SK-N-SH (cell line): ENCODE data around the gene TVP23C. TPM values are rescaled to one million over a fixed set of nuclear protein-coding genes. Genes with fewer than 3 reads are reported as not detected.
"Not testable (repeated sequence)": the region's sequence is repeated elsewhere in the genome, so short reads cannot be mapped to it uniquely, and the experiment has no call there.

Experiments used
- CTCF ChIA-PET: fragments of 300-600, 350-600 bp; formaldehyde crosslinking; extraction: SDS; loops from one replicate; lab custom pipeline; 2021; lab: Yijun Ruan, JAX
- POLR2A ChIA-PET: fragments of 350-600 bp; sonication (Branson Sonifier 250); formaldehyde crosslinking; extraction: SDS; loops from one replicate; lab custom pipeline; 2020; ENCODE audit warnings: antibody characterized with exemption, inconsistent platforms; lab: Yijun Ruan, JAX
- DNase-seq: peaks from one replicate; pipeline ENCODE4 v3.0.0; 2012
- H2AFZ ChIP-seq: fragments of 200-600 bp; sonication (generic); 2 replicates; pipeline ENCODE4 v1.8.1; 2016; ENCODE audit warnings: antibody characterized with exemption, mild to moderate bottlenecking, low read depth
- H3F3A ChIP-seq: fragments of 200-600 bp; sonication (generic); replicated peaks from 2 replicates; pipeline ENCODE3; 2016; ENCODE audit warnings: antibody characterized with exemption, mild to moderate bottlenecking; ENCODE audit not compliant: insufficient read depth
- H3K27ac ChIP-seq, 2 experiments: fragments of 200-500 bp in 1 of 2; fragments of 200-600 bp in 1 of 2; sonication (Bioruptor generic) in 1 of 2; sonication (generic), shearing (Covaris generic) in 1 of 2; 2 replicates each; pipeline versions ENCODE4 v1.5.1 to v1.6.1; 2014 to 2016; ENCODE audit warnings: low read depth in 2 of 2, inconsistent platforms in 1 of 2, low read length in 1 of 2, mild to moderate bottlenecking in 1 of 2, mixed read lengths in 1 of 2
- H3K27me3 ChIP-seq: fragments of 200-600 bp; sonication (generic), shearing (Covaris generic); 2 replicates; pipeline ENCODE4 v1.6.1; 2016; ENCODE audit warnings: mixed run types; ENCODE audit not compliant: insufficient read depth
- H3K36me3 ChIP-seq, 2 experiments: fragments of 200-500 bp in 1 of 2; fragments of 200-600 bp in 1 of 2; sonication (Bioruptor generic) in 1 of 2; sonication (generic) in 1 of 2; replicated peaks in 1 of 2; 2 replicates each; pipeline versions ENCODE3 to v1.5.1; 2014 to 2016; ENCODE audit warnings: low read length in 1 of 2, mild to moderate bottlenecking in 1 of 2; ENCODE audit not compliant: insufficient read depth in 2 of 2, control insufficient read depth in 1 of 2
- H3K4me1 ChIP-seq, 2 experiments: fragments of 200-500 bp in 1 of 2; fragments of 200-600 bp in 1 of 2; sonication (Bioruptor generic) in 1 of 2; sonication (generic), shearing (Covaris generic) in 1 of 2; 2 replicates each; pipeline versions ENCODE4 v1.5.1 to v1.6.1; 2014 to 2016; ENCODE audit warnings: low read depth in 1 of 2, low read length in 1 of 2, mixed run types in 1 of 2; ENCODE audit not compliant: insufficient read depth in 2 of 2, control insufficient read depth in 1 of 2
- H3K4me2 ChIP-seq: fragments of 200-600 bp; sonication (generic), shearing (Covaris generic); 2 replicates; pipeline ENCODE4 v1.6.1; 2017; ENCODE audit warnings: mixed run types
- H3K4me3 ChIP-seq, 2 experiments: fragments of 200-500 bp in 1 of 2; fragments of 200-600 bp in 1 of 2; sonication (Bioruptor generic) in 1 of 2; sonication (generic), shearing (Covaris generic) in 1 of 2; 2 replicates each; pipeline versions ENCODE4 v1.5.1 to v1.8.1; 2014 to 2016; ENCODE audit warnings: low read depth in 2 of 2, inconsistent platforms in 1 of 2, low read length in 1 of 2, mild to moderate bottlenecking in 1 of 2, mixed read lengths in 1 of 2, moderate library complexity in 1 of 2
- H3K79me2 ChIP-seq: fragments of 200-600 bp; sonication (generic); 2 replicates; pipeline ENCODE4 v1.8.1; 2017; ENCODE audit warnings: mild to moderate bottlenecking; ENCODE audit not compliant: insufficient read depth
- H3K9ac ChIP-seq: fragments of 200-600 bp; sonication (generic); 2 replicates; pipeline ENCODE4 v1.6.1; 2017; ENCODE audit warnings: mixed run types
- H3K9me2 ChIP-seq: fragments of 200-600 bp; sonication (generic); 2 replicates; pipeline ENCODE4 v1.6.1; 2017; ENCODE audit warnings: mixed run types
- H3K9me3 ChIP-seq: fragments of 200-600 bp; sonication (generic); 2 replicates; pipeline ENCODE4 v1.6.1; 2017; ENCODE audit warnings: mixed run types, mild to moderate bottlenecking, moderate library complexity
- H4K20me1 ChIP-seq: fragments of 200-600 bp; sonication (generic); 2 replicates; pipeline ENCODE4 v1.6.1; 2017; ENCODE audit warnings: mild to moderate bottlenecking, mixed run types; ENCODE audit not compliant: insufficient read depth
- CTCF ChIP-seq: fragments of 200-600 bp; sonication (generic); IDR thresholded peaks from 2 replicates; pipeline ENCODE4 v1.6.1; 2017; ENCODE audit warnings: antibody characterized with exemption, mild to moderate bottlenecking, moderate library complexity
- ELF1 ChIP-seq: IDR thresholded peaks from 2 replicates; pipeline ENCODE4 v1.4.0; 2012
- FOSL2 ChIP-seq: IDR thresholded peaks from 2 replicates; pipeline ENCODE4 v1.4.0; 2012; ENCODE audit warnings: low read depth, mild to moderate bottlenecking, moderate library complexity, borderline replicate concordance
- FOXJ3 ChIP-seq: sonication (generic); formaldehyde crosslinking; IDR thresholded peaks from 2 replicates; pipeline ENCODE4 v1.5.1; 2020; ENCODE audit warnings: mild to moderate bottlenecking, missing genetic modification reagents
- FOXM1 ChIP-seq: IDR thresholded peaks from 2 replicates; pipeline ENCODE4 v1.4.0; 2012; ENCODE audit warnings: low read depth, mild to moderate bottlenecking
- GABPA ChIP-seq: IDR thresholded peaks from 2 replicates; pipeline ENCODE4 v1.4.0; 2012; ENCODE audit warnings: low read depth, mild to moderate bottlenecking
- JUND ChIP-seq: IDR thresholded peaks from 2 replicates; pipeline ENCODE4 v1.4.0; 2012
- MAX ChIP-seq: IDR thresholded peaks from 2 replicates; pipeline ENCODE4 v1.4.0; 2012; ENCODE audit warnings: low read depth
- MEF2A ChIP-seq: IDR thresholded peaks from 2 replicates; pipeline ENCODE4 v1.4.0; 2012; ENCODE audit warnings: low read depth, borderline replicate concordance
- MXI1 ChIP-seq: IDR thresholded peaks from 2 replicates; pipeline ENCODE4 v1.6.1; 2012; ENCODE audit warnings: mild to moderate bottlenecking, low read depth, low read length, improper control_type of control experiment
- RCOR1 ChIP-seq: fragments of 150-350 bp; IDR thresholded peaks from 2 replicates; pipeline ENCODE4 v1.6.1; 2017; ENCODE audit warnings: antibody characterized with exemption, low read length
- SMC3 ChIP-seq: IDR thresholded peaks from 2 replicates; pipeline ENCODE4 v1.6.1; 2012; ENCODE audit warnings: low read depth, low read length, improper control_type of control experiment
- TAF1 ChIP-seq: IDR thresholded peaks from 2 replicates; pipeline ENCODE4 v1.6.1; 2012; ENCODE audit warnings: low read depth, mild to moderate bottlenecking, low read length, moderate library complexity, borderline replicate concordance
- WGBS: methylation state at CpG from one replicate; pipeline ENCODE4 v1.1.6; 2017; ENCODE audit warnings: low lambda C conversion rate; 5-methylcytosine and 5-hydroxymethylcytosine counted together
- polyA plus RNA-seq, 3 experiments: library from polyadenylated mRNA; depleted of rRNA; stranded (reverse); fragments of >200 nt; gene quantifications; 2 replicates each; pipeline ENCODE4 v1.2.3, GENCODE V29; 2012
- TF ChIP-seq, protein P1 (sequence below): IDR thresholded peaks from 2 replicates; pipeline ENCODE4 v1.6.1; 2012; ENCODE audit warnings: mild to moderate bottlenecking, low read depth, low read length, moderate library complexity
- TF ChIP-seq, protein P2 (sequence below): fragments of 150-350 bp; IDR thresholded peaks from 2 replicates; pipeline ENCODE4 v1.6.1; 2016; ENCODE audit warnings: mild to moderate bottlenecking, low read depth, low read length

The TVP23C gene
- polyA plus RNA-seq, 1 of the 3 experiments (the other 2 are of a cell fraction): 4.7 TPM

DNA sequence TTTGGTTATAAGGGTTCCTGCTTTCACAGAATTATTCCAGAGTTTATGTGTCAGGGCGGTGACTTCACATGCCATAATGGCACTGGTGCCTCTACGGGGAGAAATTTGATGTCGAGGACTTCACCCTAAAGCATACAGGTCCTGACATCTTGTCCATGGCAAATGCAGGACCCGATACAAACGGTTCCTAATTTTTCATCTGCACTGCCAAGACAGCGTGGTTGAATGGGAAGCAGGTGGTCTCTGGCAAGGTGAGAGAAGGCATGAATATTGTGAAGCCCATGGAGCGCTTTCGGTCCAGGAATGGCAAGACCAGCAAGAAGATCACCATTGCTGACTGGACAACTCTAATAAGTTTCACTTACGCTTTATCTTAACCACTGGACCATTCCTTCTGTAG lies 56.3 kb downstream of the TVP23C start:
- no peak overlapping the region for H2AFZ ChIP-seq
- no peak overlapping the region for H3K9ac ChIP-seq
- no peak overlapping the region for H3K4me3 ChIP-seq
- H3K36me3 ChIP-seq: peaks cover 2 to 14% of the 10 kb centered on the region in 2 experiments
- peaks cover 6% of the 10 kb centered on the region; the same call in 1 of the 2 replicates for H3K79me2 ChIP-seq
- no peaks in the 10 kb centered on the region for H4K20me1 ChIP-seq
- no peak overlapping the region for H3K4me2 ChIP-seq
- POLR2A ChIA-PET: no interaction called here
- no peak for TF ChIP-seq RCOR1
- no peak for TF ChIP-seq FOSL2
- TF ChIP-seq FOXJ3 (CRISPR knock-in tag): no peak
- no peak for TF ChIP-seq MEF2A
- no peak for TF ChIP-seq MAX
- no peaks in the 10 kb centered on the region for H3K9me3 ChIP-seq
- peaks cover 7% of the 10 kb centered on the region for H3F3A ChIP-seq
- CTCF ChIA-PET: interaction anchor here (20.1 kb wide), 1 partner anchor 245 kb away, joined by 359 read pairs; the partner anchor contains the start of gene PMP22
- no peak overlapping the region for H3K27ac ChIP-seq
- no peaks in the 10 kb centered on the region for H3K27me3 ChIP-seq
- H3K4me1 ChIP-seq: peaks cover 2 to 5% of the 10 kb centered on the region in 2 experiments; a peak in 1 of 4 replicates
- WGBS: 100% methylated on average over 8 of the region's 9 CpGs
- DNase-seq: no peak
- no peaks in the 10 kb centered on the region for H3K9me2 ChIP-seq

DNA sequence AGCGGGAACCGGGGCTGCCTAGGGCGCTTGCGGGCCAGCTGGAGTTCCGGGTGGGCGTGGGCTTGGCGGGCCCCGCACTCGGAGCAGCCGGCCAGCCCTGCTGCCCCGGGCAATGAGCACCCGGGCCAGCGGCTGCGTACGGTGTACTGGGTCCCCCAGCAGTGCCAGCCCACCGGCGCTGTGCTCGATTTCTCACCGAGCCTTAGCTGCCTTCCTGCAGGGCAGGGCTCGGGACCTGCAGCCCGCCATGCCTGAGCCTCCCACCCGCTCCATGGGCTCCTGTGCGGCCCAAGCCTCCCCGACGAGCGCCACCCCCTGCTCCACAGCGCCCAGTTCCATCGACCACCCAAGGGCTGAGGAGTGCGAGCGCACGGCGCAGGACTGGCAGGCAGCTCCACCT lies 57.6 kb downstream of the TVP23C start:
- H3K4me1 ChIP-seq, H3K36me3 ChIP-seq, H3F3A ChIP-seq, H3K4me3 ChIP-seq, H3K9me2 ChIP-seq, H3K79me2 ChIP-seq, H3K9ac ChIP-seq, H4K20me1 ChIP-seq, H3K27ac ChIP-seq, H2AFZ ChIP-seq, H3K27me3 ChIP-seq, DNase-seq, H3K9me3 ChIP-seq, POLR2A ChIA-PET, H3K4me2 ChIP-seq: not testable (repeated sequence)
- WGBS: no CpG with 5 or more reads among the region's 32 CpGs
- CTCF ChIA-PET: interaction anchor here (20.1 kb wide), 1 partner anchor 243 kb away, joined by 359 read pairs; the partner anchor contains the start of gene PMP22

DNA sequence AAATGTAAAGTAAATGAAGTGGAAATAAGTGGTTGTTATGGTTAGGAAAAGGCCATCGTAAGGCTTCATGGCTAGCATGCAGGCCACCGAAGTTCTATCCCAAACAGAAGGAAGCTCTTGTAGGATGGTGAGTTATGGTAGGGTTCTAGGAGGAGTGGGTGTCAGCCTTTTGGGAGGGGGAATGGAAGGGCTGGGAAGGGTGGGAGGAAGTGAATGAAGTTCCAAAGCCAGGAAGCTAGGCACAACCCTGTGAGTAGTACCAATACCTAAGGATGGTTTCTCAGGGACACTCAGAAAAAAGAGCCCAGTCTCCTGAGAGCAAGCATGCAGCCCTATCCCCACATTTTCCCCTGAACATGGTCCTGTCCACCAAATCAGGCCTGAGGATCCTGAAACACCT lies 59.6 kb downstream of the TVP23C start:
- H3K4me1 ChIP-seq: peaks cover 2 to 5% of the 10 kb centered on the region in 2 experiments; a peak in 1 of 4 replicates
- POLR2A ChIA-PET: no interaction called here
- TF ChIP-seq SMC3: no peak
- TF ChIP-seq GABPA: no peak
- TF ChIP-seq, protein P1, sequence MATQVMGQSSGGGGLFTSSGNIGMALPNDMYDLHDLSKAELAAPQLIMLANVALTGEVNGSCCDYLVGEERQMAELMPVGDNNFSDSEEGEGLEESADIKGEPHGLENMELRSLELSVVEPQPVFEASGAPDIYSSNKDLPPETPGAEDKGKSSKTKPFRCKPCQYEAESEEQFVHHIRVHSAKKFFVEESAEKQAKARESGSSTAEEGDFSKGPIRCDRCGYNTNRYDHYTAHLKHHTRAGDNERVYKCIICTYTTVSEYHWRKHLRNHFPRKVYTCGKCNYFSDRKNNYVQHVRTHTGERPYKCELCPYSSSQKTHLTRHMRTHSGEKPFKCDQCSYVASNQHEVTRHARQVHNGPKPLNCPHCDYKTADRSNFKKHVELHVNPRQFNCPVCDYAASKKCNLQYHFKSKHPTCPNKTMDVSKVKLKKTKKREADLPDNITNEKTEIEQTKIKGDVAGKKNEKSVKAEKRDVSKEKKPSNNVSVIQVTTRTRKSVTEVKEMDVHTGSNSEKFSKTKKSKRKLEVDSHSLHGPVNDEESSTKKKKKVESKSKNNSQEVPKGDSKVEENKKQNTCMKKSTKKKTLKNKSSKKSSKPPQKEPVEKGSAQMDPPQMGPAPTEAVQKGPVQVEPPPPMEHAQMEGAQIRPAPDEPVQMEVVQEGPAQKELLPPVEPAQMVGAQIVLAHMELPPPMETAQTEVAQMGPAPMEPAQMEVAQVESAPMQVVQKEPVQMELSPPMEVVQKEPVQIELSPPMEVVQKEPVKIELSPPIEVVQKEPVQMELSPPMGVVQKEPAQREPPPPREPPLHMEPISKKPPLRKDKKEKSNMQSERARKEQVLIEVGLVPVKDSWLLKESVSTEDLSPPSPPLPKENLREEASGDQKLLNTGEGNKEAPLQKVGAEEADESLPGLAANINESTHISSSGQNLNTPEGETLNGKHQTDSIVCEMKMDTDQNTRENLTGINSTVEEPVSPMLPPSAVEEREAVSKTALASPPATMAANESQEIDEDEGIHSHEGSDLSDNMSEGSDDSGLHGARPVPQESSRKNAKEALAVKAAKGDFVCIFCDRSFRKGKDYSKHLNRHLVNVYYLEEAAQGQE: no peak
- no peak for TF ChIP-seq FOXM1
- no peak for TF ChIP-seq TAF1
- TF ChIP-seq, protein P2, sequence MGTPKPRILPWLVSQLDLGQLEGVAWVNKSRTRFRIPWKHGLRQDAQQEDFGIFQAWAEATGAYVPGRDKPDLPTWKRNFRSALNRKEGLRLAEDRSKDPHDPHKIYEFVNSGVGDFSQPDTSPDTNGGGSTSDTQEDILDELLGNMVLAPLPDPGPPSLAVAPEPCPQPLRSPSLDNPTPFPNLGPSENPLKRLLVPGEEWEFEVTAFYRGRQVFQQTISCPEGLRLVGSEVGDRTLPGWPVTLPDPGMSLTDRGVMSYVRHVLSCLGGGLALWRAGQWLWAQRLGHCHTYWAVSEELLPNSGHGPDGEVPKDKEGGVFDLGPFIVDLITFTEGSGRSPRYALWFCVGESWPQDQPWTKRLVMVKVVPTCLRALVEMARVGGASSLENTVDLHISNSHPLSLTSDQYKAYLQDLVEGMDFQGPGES: no peak
- no peak for TF ChIP-seq ELF1
- no peak for TF ChIP-seq MXI1
- TF ChIP-seq CTCF: no peak
- TF ChIP-seq JUND: no peak

More for the DNA sequence above, 59.6 kb downstream of the TVP23C start:
- Histone ChIP-seq H3K36me3 (peaks cover 5 to 6% of the 10 kb centered on the region in 2 experiments), H3K9ac (no peak overlapping the region), H3K27me3 (no peaks in the 10 kb centered on the region), H3K79me2 (no peaks in the 10 kb centered on the region), H3K4me2 (no peak overlapping the region), H3F3A (no peaks in the 10 kb centered on the region), H3K9me2 (no peaks in the 10 kb centered on the region), H4K20me1 (no peaks in the 10 kb centered on the region), H2AFZ (no peak overlapping the region), H3K27ac (no peak overlapping the region), H3K4me3 (no peak overlapping the region), H3K9me3 (no peaks in the 10 kb centered on the region)
- no peak for DNase-seq
- 98% methylated on average over 2 of the region's 2 CpGs for WGBS
- CTCF ChIA-PET: interaction anchor here (0.9 to 20.1 kb wide), 23 partner anchors 11 to 327 kb away, joined by 3 to 359 read pairs (median 6); partner anchors contain the start of genes CDRT4 and PMP22
